WTC11 (cell line): ENCODE results near the gene DGLUCY. TPM values are rescaled to one million over a fixed set of nuclear protein-coding genes. Genes with fewer than 3 reads are reported as not detected.
A peak's percentile ranks its signal among the peaks of the same experiment; 100 is the strongest.

ENCODE experiments used
- ATAC-seq: fragments of 200-7000 bp; cut with Tn5 transposase; 2 replicates; pipeline ENCODE4 v1.10.0; 2021; ENCODE audit warnings: mild to moderate bottlenecking, moderate library complexity
- CTCF ChIA-PET: fragments of 300-600 bp; sonication (Branson Sonifier 250); formaldehyde crosslinking; loops from one replicate; lab custom pipeline; 2021; ENCODE audit warnings: antibody characterized with exemption; lab: Charles Lee
- POLR2A ChIA-PET: fragments of 350-600 bp; sonication (Branson Sonifier 250); formaldehyde crosslinking; loops from one replicate; lab custom pipeline; 2021; ENCODE audit warnings: antibody characterized with exemption; lab: Charles Lee
- DNase-seq: peaks from one replicate; pipeline ENCODE4 v3.0.0; 2021; ENCODE audit warnings: low spot score
- H3K27ac Mint-ChIP-seq: 2 replicates; pipeline ENCODE4 v1.8.0; 2021; ENCODE audit warnings: mixed read lengths
- H3K27me3 Mint-ChIP-seq: 2 replicates; pipeline ENCODE4 v1.8.0; 2021; ENCODE audit warnings: low read depth, mild to moderate bottlenecking, moderate library complexity, mixed read lengths
- H3K36me3 Mint-ChIP-seq: 2 replicates; pipeline ENCODE4 v1.8.0; 2021; ENCODE audit warnings: mixed read lengths
- H3K4me1 Mint-ChIP-seq: 2 replicates; pipeline ENCODE4 v1.8.0; 2022; ENCODE audit warnings: mixed read lengths
- H3K4me3 Mint-ChIP-seq: 2 replicates; pipeline ENCODE4 v1.8.0; 2021; ENCODE audit warnings: mild to moderate bottlenecking, moderate library complexity, mixed read lengths
- H3K9me3 Mint-ChIP-seq: 2 replicates; pipeline ENCODE4 v1.8.0; 2021; ENCODE audit warnings: mixed read lengths
- AR ChIP-seq: fragments of 250-450 bp; sonication (Bioruptor Pico); IDR thresholded peaks from 2 replicates; pipeline ENCODE4 v1.9.0; 2021; ENCODE audit warnings: mild to moderate bottlenecking
- ARID4B ChIP-seq: sonication (generic); formaldehyde crosslinking; IDR thresholded peaks from 2 replicates; pipeline ENCODE4 v1.8.0; 2023; ENCODE audit warnings: missing genetic modification reagents, mild to moderate bottlenecking, borderline replicate concordance
- CREM ChIP-seq: sonication (generic); formaldehyde crosslinking; IDR thresholded peaks from 2 replicates; pipeline ENCODE4 v1.8.1; 2022; ENCODE audit warnings: mild to moderate bottlenecking, missing genetic modification reagents, moderate library complexity
- FOXJ3 ChIP-seq: sonication (generic); formaldehyde crosslinking; IDR thresholded peaks from 2 replicates; pipeline ENCODE4 v1.9.0; 2021; ENCODE audit warnings: missing genetic modification reagents, mild to moderate bottlenecking, borderline replicate concordance
- GRHL2 ChIP-seq: fragments of 250-450 bp; sonication (Bioruptor Pico); IDR thresholded peaks from 2 replicates; pipeline ENCODE4 v1.8.0; 2022; ENCODE audit warnings: mild to moderate bottlenecking, moderate library complexity; ENCODE audit not compliant: insufficient replicate concordance, severe bottlenecking
- GTF2I ChIP-seq: fragments of 250-450 bp; sonication (Bioruptor Pico); conservative IDR thresholded peaks from 2 replicates; pipeline ENCODE4 v1.4.0; 2021; ENCODE audit warnings: mild to moderate bottlenecking
- HMGA2 ChIP-seq: fragments of 250-450 bp; sonication (Bioruptor Pico); IDR thresholded peaks from 2 replicates; pipeline ENCODE4 v1.4.0; 2021; ENCODE audit warnings: mild to moderate bottlenecking, moderate library complexity
- MAX ChIP-seq: sonication (generic); formaldehyde crosslinking; IDR thresholded peaks from 2 replicates; pipeline ENCODE4 v1.8.0; 2022; ENCODE audit warnings: mild to moderate bottlenecking, missing genetic modification reagents
- MXD4 ChIP-seq: fragments of 250-450 bp; sonication (Bioruptor Pico); IDR thresholded peaks from 2 replicates; pipeline ENCODE4 v1.8.0; 2021; ENCODE audit warnings: mild to moderate bottlenecking, moderate library complexity, borderline replicate concordance
- NFATC4 ChIP-seq: fragments of 250-450 bp; sonication (Bioruptor Pico); IDR thresholded peaks from 2 replicates; pipeline ENCODE4 v1.9.0; 2021; ENCODE audit warnings: mild to moderate bottlenecking
- NR2C2 ChIP-seq: sonication (generic); formaldehyde crosslinking; IDR thresholded peaks from 2 replicates; pipeline ENCODE4 v1.8.0; 2022; ENCODE audit warnings: mild to moderate bottlenecking, missing genetic modification reagents
- NR3C1 ChIP-seq: sonication (generic); formaldehyde crosslinking; conservative IDR thresholded peaks from 2 replicates; pipeline ENCODE4 v1.8.1; 2023; ENCODE audit warnings: low read depth, mild to moderate bottlenecking, missing genetic modification reagents
- RELA ChIP-seq: sonication (generic); formaldehyde crosslinking; IDR thresholded peaks from 2 replicates; pipeline ENCODE4 v1.8.1; 2022; ENCODE audit warnings: missing genetic modification reagents, mild to moderate bottlenecking, borderline replicate concordance
- SP1 ChIP-seq: sonication (generic); formaldehyde crosslinking; conservative IDR thresholded peaks from 2 replicates; pipeline ENCODE4 v1.8.1; 2022; ENCODE audit warnings: missing genetic modification reagents
- TCF7 ChIP-seq: sonication (generic); formaldehyde crosslinking; IDR thresholded peaks from 2 replicates; pipeline ENCODE4 v1.8.0; 2022; ENCODE audit warnings: mild to moderate bottlenecking, low read depth, missing genetic modification reagents, moderate library complexity
- USF1 ChIP-seq: sonication (generic); formaldehyde crosslinking; IDR thresholded peaks from 2 replicates; pipeline ENCODE4 v1.8.0; 2022; ENCODE audit warnings: mild to moderate bottlenecking, missing genetic modification reagents
- ZNF232 ChIP-seq: sonication (generic); formaldehyde crosslinking; IDR thresholded peaks from 2 replicates; pipeline ENCODE4 v1.8.0; 2022; ENCODE audit warnings: mild to moderate bottlenecking, missing genetic modification reagents
- ZNF671 ChIP-seq: fragments of 250-450 bp; sonication (Bioruptor Pico); IDR thresholded peaks from 2 replicates; pipeline ENCODE4 v1.8.0; 2021; ENCODE audit warnings: mild to moderate bottlenecking
- total RNA-seq: library from RNA; stranded (reverse); gene quantifications from 3 replicates; pipeline ENCODE4 v1.2.3, GENCODE V29; 2021
- TF ChIP-seq, protein P1 (sequence below): sonication (generic); formaldehyde crosslinking; IDR thresholded peaks from 2 replicates; pipeline ENCODE4 v1.8.1; 2023; ENCODE audit warnings: mild to moderate bottlenecking, missing genetic modification reagents
- TF ChIP-seq, protein P2 (sequence below): sonication (generic); formaldehyde crosslinking; IDR thresholded peaks from 2 replicates; pipeline ENCODE4 v1.8.0; 2022; ENCODE audit warnings: mild to moderate bottlenecking, missing genetic modification reagents

Gene DGLUCY
- total RNA-seq, 1 experiment from 2014 or later = 35.4 TPM

GRCh38 chr14:91140672-91141071, 26.8 kb downstream of the DGLUCY start (continued):
- TF ChIP-seq, protein P1, sequence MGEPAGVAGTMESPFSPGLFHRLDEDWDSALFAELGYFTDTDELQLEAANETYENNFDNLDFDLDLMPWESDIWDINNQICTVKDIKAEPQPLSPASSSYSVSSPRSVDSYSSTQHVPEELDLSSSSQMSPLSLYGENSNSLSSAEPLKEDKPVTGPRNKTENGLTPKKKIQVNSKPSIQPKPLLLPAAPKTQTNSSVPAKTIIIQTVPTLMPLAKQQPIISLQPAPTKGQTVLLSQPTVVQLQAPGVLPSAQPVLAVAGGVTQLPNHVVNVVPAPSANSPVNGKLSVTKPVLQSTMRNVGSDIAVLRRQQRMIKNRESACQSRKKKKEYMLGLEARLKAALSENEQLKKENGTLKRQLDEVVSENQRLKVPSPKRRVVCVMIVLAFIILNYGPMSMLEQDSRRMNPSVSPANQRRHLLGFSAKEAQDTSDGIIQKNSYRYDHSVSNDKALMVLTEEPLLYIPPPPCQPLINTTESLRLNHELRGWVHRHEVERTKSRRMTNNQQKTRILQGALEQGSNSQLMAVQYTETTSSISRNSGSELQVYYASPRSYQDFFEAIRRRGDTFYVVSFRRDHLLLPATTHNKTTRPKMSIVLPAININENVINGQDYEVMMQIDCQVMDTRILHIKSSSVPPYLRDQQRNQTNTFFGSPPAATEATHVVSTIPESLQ (CRISPR knock-in tag) = no peak

- no peak overlapping the region for H3K27ac Mint-ChIP-seq
- no peaks in the 10 kb centered on the region for H3K27me3 Mint-ChIP-seq
- H3K36me3 Mint-ChIP-seq = peaks cover 5% of the 10 kb centered on the region; the same call in 1 of the 2 replicates
- TF ChIP-seq ZNF232 (CRISPR knock-in tag) (no peak), NR2C2 (CRISPR knock-in tag) (no peak), NR3C1 (no peak), ARID4B (CRISPR knock-in tag) (no peak), MAX (CRISPR knock-in tag) (no peak)
- no peak for ATAC-seq
- peaks cover 18% of the 10 kb centered on the region for H3K4me1 Mint-ChIP-seq
- H3K4me3 Mint-ChIP-seq = no peak overlapping the region
- POLR2A ChIA-PET = no interaction called here
- no peak for DNase-seq
- no peaks in the 10 kb centered on the region for H3K9me3 Mint-ChIP-seq
- CTCF ChIA-PET = no interaction called here
These were observed 28.4 kb downstream of the DGLUCY start for GRCh38 chr14:91142214-91142668.

DNA sequence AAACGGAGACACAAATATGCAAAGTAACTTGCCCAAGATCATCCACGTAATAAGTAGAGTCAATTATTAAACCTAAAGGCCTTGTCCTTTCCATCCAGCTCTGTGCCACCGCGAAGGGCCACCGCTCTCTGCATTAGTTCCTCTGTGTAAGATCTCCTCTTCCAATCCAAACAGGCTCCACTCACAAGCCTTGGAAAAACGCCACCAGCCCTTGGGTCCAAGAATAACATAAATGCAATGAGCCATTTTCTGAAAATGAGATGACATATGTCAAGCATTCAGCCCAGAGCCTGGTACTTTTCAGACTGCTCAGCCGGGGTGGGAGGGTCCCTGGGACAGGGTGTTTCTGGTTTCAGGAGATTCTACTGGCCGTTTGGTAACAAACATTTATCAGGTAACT, 30.0 kb downstream of the DGLUCY start:
- H3K4me3 Mint-ChIP-seq = no peak overlapping the region
- DNase-seq (no peak), ATAC-seq (no peak)
- peaks cover 7% of the 10 kb centered on the region; the same call in 1 of the 2 replicates for H3K36me3 Mint-ChIP-seq
- no peaks in the 10 kb centered on the region for H3K27me3 Mint-ChIP-seq
- ChIA-PET CTCF (no interaction called here), POLR2A (no interaction called here)
- peak overlapping the region; percentile 19; the same call in 1 of the 2 replicates for H3K27ac Mint-ChIP-seq
- H3K9me3 Mint-ChIP-seq = no peaks in the 10 kb centered on the region
- TF ChIP-seq NFATC4 (CRISPR knock-in tag) = no peak
- TF ChIP-seq AR (CRISPR knock-in tag) = no peak
- no peak for TF ChIP-seq GTF2I (CRISPR knock-in tag)
- no peak for TF ChIP-seq GRHL2 (CRISPR knock-in tag)
- no peak for TF ChIP-seq ZNF671 (CRISPR knock-in tag)
- TF ChIP-seq, protein P2, sequence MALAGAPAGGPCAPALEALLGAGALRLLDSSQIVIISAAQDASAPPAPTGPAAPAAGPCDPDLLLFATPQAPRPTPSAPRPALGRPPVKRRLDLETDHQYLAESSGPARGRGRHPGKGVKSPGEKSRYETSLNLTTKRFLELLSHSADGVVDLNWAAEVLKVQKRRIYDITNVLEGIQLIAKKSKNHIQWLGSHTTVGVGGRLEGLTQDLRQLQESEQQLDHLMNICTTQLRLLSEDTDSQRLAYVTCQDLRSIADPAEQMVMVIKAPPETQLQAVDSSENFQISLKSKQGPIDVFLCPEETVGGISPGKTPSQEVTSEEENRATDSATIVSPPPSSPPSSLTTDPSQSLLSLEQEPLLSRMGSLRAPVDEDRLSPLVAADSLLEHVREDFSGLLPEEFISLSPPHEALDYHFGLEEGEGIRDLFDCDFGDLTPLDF = no peak
- TF ChIP-seq RELA (CRISPR knock-in tag) = no peak
- TF ChIP-seq HMGA2 (CRISPR knock-in tag) = no peak
- TF ChIP-seq SP1 (CRISPR knock-in tag) = no peak
- no peak for TF ChIP-seq CREM (CRISPR knock-in tag)
- no peak for TF ChIP-seq TCF7 (CRISPR knock-in tag)
- no peak for TF ChIP-seq USF1 (CRISPR knock-in tag)
- no peak for TF ChIP-seq MXD4 (CRISPR knock-in tag)
- TF ChIP-seq FOXJ3 (CRISPR knock-in tag) = no peak
- peaks cover 15% of the 10 kb centered on the region for H3K4me1 Mint-ChIP-seq
